Fibroblast of skin of back (primary cell): Measurements from ENCODE around the gene DYNLRB1.
A peak's percentile ranks its signal among the peaks of the same experiment; 100 is the strongest.

Experiments
- DNase-seq: peaks from one replicate; pipeline ENCODE4 v3.0.0-alpha.2; 2013

DYNLRB1 gene

DNA sequence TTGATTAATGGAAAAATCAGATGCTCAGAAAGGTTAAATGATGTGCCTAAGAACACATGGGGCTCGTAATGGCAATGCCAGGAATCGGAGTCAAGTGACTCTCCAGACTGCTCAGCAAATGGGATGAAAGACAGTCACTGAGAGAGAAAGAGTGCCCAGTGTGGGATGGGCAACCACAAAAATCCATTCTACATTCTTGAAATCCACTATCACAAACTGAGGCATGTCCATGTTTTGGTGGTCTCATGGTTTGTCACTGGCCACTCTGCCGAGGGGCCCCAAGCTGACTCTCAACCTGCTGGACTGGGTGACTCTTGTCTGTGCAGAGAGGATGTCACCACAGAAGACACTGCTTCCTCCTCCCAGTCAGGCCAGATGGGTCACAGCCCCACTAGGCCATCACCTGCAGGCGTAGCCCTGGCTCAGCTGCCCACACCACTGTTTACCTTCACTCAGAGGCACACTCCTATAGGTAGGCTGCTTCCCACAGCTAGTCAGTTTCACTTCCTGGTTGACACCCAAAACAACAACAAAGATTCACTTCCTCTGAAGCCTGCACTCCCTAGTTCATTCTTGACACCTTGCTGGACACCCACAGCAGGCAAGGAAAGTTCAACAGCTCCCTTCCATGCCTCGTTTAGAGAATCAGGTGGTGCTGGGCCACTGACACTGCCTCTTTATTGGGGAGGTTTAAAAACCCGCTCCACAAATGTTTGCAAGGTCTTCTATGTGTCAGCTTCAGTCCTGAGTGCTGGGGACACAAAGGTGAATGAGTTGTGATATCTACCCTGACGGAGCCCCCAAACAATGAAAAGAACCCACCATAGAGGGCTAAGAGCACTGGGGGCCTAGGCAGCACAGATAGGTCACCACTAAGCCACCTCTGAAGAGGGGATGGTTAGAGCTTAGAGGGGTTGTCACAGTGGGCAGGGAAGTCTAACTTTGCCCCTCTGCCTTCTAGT, 64.0 kb downstream of the DYNLRB1 start:
- DNase-seq = peak; percentile 41

GRCh38 chr20:34581341-34582184, 65.3 kb downstream of the DYNLRB1 start:
- DNase-seq = peak; percentile 81

DNA sequence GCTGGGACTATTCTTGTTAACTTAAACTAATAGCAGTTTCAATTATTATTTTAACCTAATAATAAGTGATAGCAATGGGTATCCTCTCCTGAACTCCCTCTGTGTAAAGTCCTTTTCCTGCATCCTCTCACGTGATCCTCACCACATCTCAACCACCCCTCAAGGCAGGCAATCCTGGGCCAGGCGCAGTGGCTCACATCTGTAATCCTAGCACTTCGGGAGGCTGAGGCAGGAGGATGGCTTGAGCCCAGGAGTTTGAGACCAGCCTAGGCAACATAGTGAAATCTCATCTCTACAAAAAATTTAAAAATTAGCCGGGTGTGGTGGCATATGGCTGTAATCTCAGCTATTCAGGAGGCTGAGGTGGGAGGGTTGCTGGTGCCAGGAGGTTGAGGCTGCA, 66.0 kb downstream of the DYNLRB1 start:
- DNase-seq = no peak

DNA sequence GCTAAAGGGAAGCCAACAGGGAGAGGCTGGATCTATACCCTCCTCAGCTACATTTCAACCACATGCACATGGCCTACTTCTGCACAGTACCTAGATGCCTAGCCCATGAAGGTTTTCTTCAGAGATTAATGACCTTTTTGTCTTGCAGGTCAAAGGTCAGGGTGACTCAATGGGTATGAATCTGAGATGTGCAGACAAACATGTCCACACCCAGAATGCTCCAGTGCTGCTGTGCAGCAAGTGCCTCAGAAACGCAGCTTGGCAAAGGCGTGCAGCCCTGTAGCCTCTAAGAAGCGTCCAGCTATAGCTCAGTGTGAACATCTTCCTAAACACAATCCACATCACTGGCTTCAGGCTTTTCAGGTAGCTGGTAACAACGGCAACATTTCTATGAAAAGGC, 66.7 kb downstream of the DYNLRB1 start:
- no peak for DNase-seq

DNA sequence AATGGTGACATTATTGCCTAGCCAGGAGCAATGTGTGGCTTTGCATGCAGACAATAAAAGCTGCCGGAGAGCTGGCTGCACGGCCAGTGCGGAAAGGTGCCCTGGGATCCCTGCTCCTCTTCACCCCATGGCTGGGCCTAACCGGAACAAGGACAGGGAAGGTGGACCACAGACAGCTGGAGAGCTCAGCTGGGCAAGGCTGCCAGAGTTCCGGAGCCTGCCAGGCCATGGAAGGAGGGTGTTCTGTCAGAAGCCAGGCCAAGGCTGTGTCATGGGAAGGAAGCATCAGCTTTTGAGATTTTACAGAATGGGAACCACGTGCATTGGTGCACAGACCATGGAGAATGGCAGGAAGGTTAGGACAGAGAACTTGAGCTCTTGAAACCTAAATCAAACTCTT, 67.3 kb downstream of the DYNLRB1 start:
- DNase-seq = no peak

DNA sequence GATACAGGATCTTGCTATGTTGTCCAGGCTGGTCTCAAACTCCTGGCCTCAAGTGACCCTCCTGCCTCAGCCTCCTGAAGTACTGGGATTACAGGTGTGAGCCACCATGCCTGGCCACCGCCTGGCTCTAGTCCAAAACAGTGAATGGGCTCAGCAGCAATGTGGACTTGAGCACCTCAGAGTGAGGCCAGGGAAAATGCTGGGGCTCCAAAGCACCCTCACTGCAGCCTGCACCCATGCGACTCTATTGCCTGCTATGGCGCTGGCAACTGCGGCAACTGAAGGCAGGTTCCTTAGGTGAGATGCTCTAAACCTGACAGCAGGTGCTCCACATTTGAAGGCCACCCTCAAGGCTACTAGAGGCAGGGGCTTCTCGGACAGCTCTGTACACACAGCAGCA, 68.8 kb downstream of the DYNLRB1 start:
- no peak for DNase-seq

DNA sequence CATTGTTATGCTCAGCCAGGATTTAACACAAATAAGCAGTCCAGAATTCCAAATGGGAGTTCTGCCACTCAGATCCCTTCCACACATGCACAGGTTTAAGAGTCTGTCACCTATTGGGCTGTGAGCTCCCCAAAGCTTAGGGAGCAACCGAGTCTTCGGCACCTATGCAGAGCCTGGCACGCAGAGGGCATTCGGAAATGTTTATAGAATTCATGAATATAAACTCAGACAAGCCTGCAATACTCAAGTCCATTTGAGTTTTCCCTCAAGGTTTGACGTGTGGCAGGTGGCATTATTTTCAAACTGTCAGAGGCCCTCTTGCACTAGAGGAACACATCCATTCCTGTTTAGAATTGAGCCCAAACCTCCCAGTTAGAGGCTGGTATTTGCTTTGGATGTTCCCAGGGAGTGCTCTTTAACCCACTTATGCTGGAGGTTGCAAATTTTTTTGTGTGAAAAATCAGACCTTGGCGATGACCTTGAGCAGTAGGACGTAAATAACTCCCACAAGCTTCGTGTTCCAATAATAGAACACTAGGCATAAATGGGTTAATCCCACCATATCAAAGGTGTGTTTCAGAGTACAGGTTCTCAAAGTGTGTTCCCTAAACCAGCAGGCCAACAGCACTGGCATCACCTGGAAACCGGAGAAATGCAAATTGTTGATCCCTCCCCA, 70.4 kb downstream of the DYNLRB1 start:
- no peak for DNase-seq
